GM12891 (cell line): ENCODE data around the gene HEATR9.

Source experiments
- PAX5 ChIP-seq: IDR thresholded peaks from 2 replicates; pipeline ENCODE4 v1.6.1; 2011; ENCODE audit warnings: low read length, moderate library complexity, mild to moderate bottlenecking; ENCODE audit not compliant: insufficient read depth, severe bottlenecking
- POLR2A ChIP-seq: IDR thresholded peaks from 2 replicates; pipeline ENCODE4 v1.6.1; 2011; ENCODE audit warnings: low read depth, low read length, control low read depth
- POLR2AphosphoS5 ChIP-seq: IDR thresholded peaks from 2 replicates; pipeline ENCODE4 v1.6.1; 2011; ENCODE audit warnings: low read depth, low read length, control low read depth
- SPI1 ChIP-seq: IDR thresholded peaks from 2 replicates; pipeline ENCODE4 v1.6.1; 2011; ENCODE audit warnings: low read depth, low read length, control low read depth

DNA sequence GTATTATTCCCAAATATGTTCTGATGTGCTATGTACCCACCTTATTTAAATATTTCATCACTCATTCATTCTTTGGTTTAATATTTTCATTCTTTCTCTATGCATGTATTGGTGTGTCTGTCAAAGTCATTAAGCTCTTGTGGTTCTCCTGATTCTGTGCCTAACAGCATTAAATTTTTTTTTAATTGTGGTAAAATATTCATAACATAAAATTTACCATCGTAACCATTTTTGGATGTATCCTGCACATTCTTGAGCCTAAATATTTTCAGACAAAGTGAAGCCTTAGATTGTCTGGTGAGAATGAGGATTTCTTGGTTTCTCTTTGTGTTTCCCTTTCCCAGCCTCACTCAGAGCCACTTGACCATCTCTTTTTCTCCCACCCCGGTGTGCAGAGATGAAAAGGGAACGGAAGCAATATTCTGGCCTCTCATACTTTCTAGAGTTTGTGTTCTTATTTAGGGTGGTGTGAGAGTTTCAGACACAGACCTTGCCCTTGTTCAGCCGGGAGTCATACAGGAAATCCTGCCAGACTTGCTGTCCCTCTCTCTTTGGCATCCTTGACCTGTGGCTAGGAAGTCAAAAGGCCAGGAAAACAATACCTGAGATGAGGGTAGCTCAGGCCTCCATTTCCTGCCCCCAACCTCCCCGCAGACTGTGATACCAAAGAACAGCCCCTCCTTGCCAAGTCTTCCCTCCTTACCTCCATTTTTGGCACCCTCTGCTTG is 6.5 kb upstream of the HEATR9 start:
- TF ChIP-seq POLR2A, result no peak
- no peak for TF ChIP-seq PAX5
- no peak for TF ChIP-seq POLR2AphosphoS5
- no peak; the same call in 1 of the 2 replicates for TF ChIP-seq SPI1
